K562 (cell line): Measurements from ENCODE around the gene RFWD3. TPM values are rescaled to one million over a fixed set of nuclear protein-coding genes. Genes with fewer than 3 reads are reported as not detected.
A peak's percentile ranks its signal among the peaks of the same experiment; 100 is the strongest.

ENCODE experiments used
- ATAC-seq: fragments of 200-7000 bp; cut with Tn5 transposase; 3 replicates; pipeline ENCODE4 v1.9.1; 2020; ENCODE audit warnings: moderate library complexity
- BruUV-seq: library from RNA; stranded (reverse); fragments of 400-500 nt; replicated peaks from 2 replicates; lab custom pipeline; 2021; lab: Mats Ljungman, UMichigan
- CTCF ChIA-PET: fragments of 300-600 bp; formaldehyde crosslinking; extraction: SDS; loops from one replicate; lab custom pipeline; 2021; ENCODE audit warnings: low intra/inter-chr PET ratio; lab: Yijun Ruan, JAX
- POLR2A ChIA-PET: fragments of 300-600, 350-650 bp; sonication (Branson Sonifier 250); formaldehyde crosslinking; extraction: SDS; loops from one replicate; lab custom pipeline; 2021; ENCODE audit warnings: antibody characterized with exemption, inconsistent platforms; lab: Yijun Ruan, JAX
- DNase-seq, 4 experiments: peaks; one replicate each; pipeline versions ENCODE4 v3.0.0 to v3.0.0-alpha.2; 2011 to 2018; ENCODE audit warnings: low spot score in 3 of 4, mixed read lengths in 3 of 4; ENCODE audit errors: extremely low read depth in 1 of 4
- FAIRE-seq: peaks from 2 replicates; lab custom pipeline; 2011; peaks lifted over from hg19 to GRCh38; lab: Jason Lieb, UNC
- H2AFZ ChIP-seq: 2 replicates; pipeline ENCODE4 v1.6.0; 2011; ENCODE audit warnings: low read depth, low read length, control low read depth, inconsistent platforms
- H3K27ac ChIP-seq: fragments of 200-600 bp; 3 replicates; pipeline ENCODE4 v1.8.0; 2011; ENCODE audit warnings: low read depth, mild to moderate bottlenecking, control low read depth, inconsistent platforms, low read length, moderate library complexity, mixed read lengths; ENCODE audit errors: extremely low read depth
- H3K27me3 ChIP-seq, 2 experiments: fragments of 300-600 bp in 1 of 2; 2 replicates in 1 of 2; 3 replicates in 1 of 2; pipeline versions ENCODE4 v1.6.0 to v1.8.0; 2011; ENCODE audit warnings: inconsistent platforms in 2 of 2, low read length in 2 of 2, mild to moderate bottlenecking in 1 of 2, mixed read lengths in 1 of 2, moderate library complexity in 1 of 2; ENCODE audit not compliant: control insufficient read depth in 2 of 2, insufficient read depth in 2 of 2
- H3K36me3 ChIP-seq: fragments of 300-600 bp; 3 replicates; pipeline ENCODE4 v1.8.0; 2011; ENCODE audit warnings: mild to moderate bottlenecking, low read length, inconsistent platforms; ENCODE audit not compliant: control insufficient read depth, insufficient read depth
- H3K4me1 ChIP-seq, 2 experiments: fragments of 200-600 bp in 1 of 2; replicated peaks in 1 of 2; 2 replicates in 1 of 2; 3 replicates in 1 of 2; pipeline versions ENCODE4 v1.5.1 to v1.8.0; 2011; ENCODE audit warnings: inconsistent platforms in 2 of 2, low read length in 2 of 2, mild to moderate bottlenecking in 1 of 2, mixed read lengths in 1 of 2, moderate library complexity in 1 of 2; ENCODE audit not compliant: control insufficient read depth in 2 of 2, insufficient read depth in 2 of 2
- H3K4me2 ChIP-seq: 2 replicates; pipeline ENCODE4 v1.6.1; 2011; ENCODE audit warnings: low read length, control low read depth, inconsistent platforms, mixed read lengths; ENCODE audit not compliant: insufficient read depth
- H3K4me3 ChIP-seq: fragments of 200-600 bp; sonication (generic), shearing (Covaris generic); 2 replicates; pipeline ENCODE4 v1.5.1; 2016; ENCODE audit warnings: control low read depth, inconsistent platforms
- H3K79me2 ChIP-seq: fragments of 200-600 bp; 3 replicates; pipeline ENCODE4 v1.8.0; 2011; ENCODE audit warnings: low read length, inconsistent platforms; ENCODE audit not compliant: control insufficient read depth, insufficient read depth
- H3K9ac ChIP-seq, 2 experiments: 2 replicates each; pipeline versions ENCODE4 v1.6.0 to v1.6.1; 2011; ENCODE audit warnings: low read depth in 2 of 2, low read length in 2 of 2, control low read depth in 1 of 2, inconsistent platforms in 1 of 2, mild to moderate bottlenecking in 1 of 2, mixed read lengths in 1 of 2; ENCODE audit not compliant: insufficient read depth in 1 of 2
- H3K9me1 ChIP-seq: one replicate; pipeline ENCODE4 v1.6.0; 2011; ENCODE audit warnings: inconsistent platforms, mild to moderate bottlenecking, low read length, moderate library complexity; ENCODE audit not compliant: control insufficient read depth, insufficient read depth
- H3K9me3 ChIP-seq: replicated peaks from 2 replicates; pipeline ENCODE4 v1.5.1; 2011; ENCODE audit warnings: low read depth, low read length, inconsistent platforms; ENCODE audit not compliant: control insufficient read depth, insufficient read depth
- H4K20me1 ChIP-seq: replicated peaks from 2 replicates; pipeline ENCODE4 v1.6.1; 2011; ENCODE audit warnings: low read length, inconsistent platforms, mixed read lengths; ENCODE audit not compliant: control insufficient read depth, insufficient read depth
- BRD9 ChIP-seq: fragments of 450-650 bp; IDR thresholded peaks from 2 replicates; pipeline ENCODE4 v1.6.1; 2018; ENCODE audit warnings: low read depth; ENCODE audit not compliant: partially characterized antibody
- ETS2 ChIP-seq: IDR thresholded peaks from 2 replicates; pipeline ENCODE4 v1.6.1; 2016; ENCODE audit warnings: borderline replicate concordance, missing genetic modification characterization, mild to moderate bottlenecking, moderate library complexity, missing compliant biosample characterization; ENCODE audit not compliant: poor library complexity, severe bottlenecking
- FOXJ3 ChIP-seq: sonication (generic); formaldehyde crosslinking; IDR thresholded peaks from 2 replicates; pipeline ENCODE4 v1.4.0; 2020; ENCODE audit warnings: mild to moderate bottlenecking, missing genetic modification reagents
- HSF4 ChIP-seq: fragments of 250-450 bp; sonication (Bioruptor Pico); IDR thresholded peaks from 2 replicates; pipeline ENCODE4 v2.1.2; 2022; ENCODE audit warnings: mild to moderate bottlenecking, moderate library complexity, borderline replicate concordance
- KLF13 ChIP-seq: fragments of 450-650 bp; IDR thresholded peaks from 2 replicates; pipeline ENCODE4 v1.6.1; 2016; ENCODE audit warnings: missing genetic modification characterization, low read depth, mild to moderate bottlenecking, missing compliant biosample characterization, moderate library complexity, borderline replicate concordance
- MITF ChIP-seq: IDR thresholded peaks from 2 replicates; pipeline ENCODE4 v1.6.1; 2014; ENCODE audit warnings: antibody characterized with exemption
- POLR2B ChIP-seq: fragments of 450-650 bp; IDR thresholded peaks from 2 replicates; pipeline ENCODE4 v1.6.1; 2018; ENCODE audit warnings: low read depth; ENCODE audit not compliant: partially characterized antibody
- SNIP1 ChIP-seq: fragments of 450-650 bp; IDR thresholded peaks from 2 replicates; pipeline ENCODE4 v1.7.1; 2017; ENCODE audit warnings: low read depth, mild to moderate bottlenecking
- ZC3H4 ChIP-seq: sonication (generic); formaldehyde crosslinking; IDR thresholded peaks from 2 replicates; pipeline ENCODE4 v1.9.0; 2021; ENCODE audit warnings: missing genetic modification reagents, borderline replicate concordance
- ZNF589 ChIP-seq: fragments of 200-800 bp; sonication (Bioruptor generic); IDR thresholded peaks from 2 replicates; pipeline ENCODE4 v1.6.1; 2016; ENCODE audit warnings: low read depth, missing genetic modification characterization, missing compliant biosample characterization
- ZNF592 ChIP-seq: fragments of 450-650 bp; IDR thresholded peaks from 2 replicates; pipeline ENCODE4 v1.6.1; 2017; ENCODE audit warnings: antibody characterized with exemption, mild to moderate bottlenecking
- WGBS: fragments of 100-300 bp; shearing (Covaris generic); methylation state at CpG from one replicate; pipeline ENCODE4 v1.1.6; 2016; ENCODE audit warnings: low coverage, mixed read lengths; ENCODE audit not compliant: insufficient coverage; ENCODE audit errors: missing lambda C conversion rate; 5-methylcytosine and 5-hydroxymethylcytosine counted together
- in situ Hi-C: fragments of 300-500 bp; cut with MboI; formaldehyde crosslinking; loops from 4 replicates; pipeline ENCODE4 v1.15.0; 2018; ENCODE audit warnings: inconsistent platforms, mixed read lengths
- intact Hi-C: fragments of 100-400 bp; cut with micrococcal nuclease; formaldehyde crosslinking; loops from 2 replicates; pipeline ENCODE4 v1.14.2; 2022
- polyA plus RNA-seq, 8 experiments: library from polyadenylated mRNA; depleted of rRNA in 4 of 8; stranded (reverse) in 5 of 8; unstranded in 3 of 8; fragments of >200 nt; fragmentation: Nextera tagmentation in 2 of 8; fragmentation: Illumina TruSeq in 1 of 8; extraction: Ambion mirVana in 2 of 8; extraction: Trizol in 1 of 8; gene quantifications; 2 replicates each; pipeline versions ENCODE4 v1.2.1 to v1.2.3, GENCODE V29; 2011 to 2014; ENCODE audit warnings: inconsistent platforms in 1 of 8, missing spikeins in 1 of 8
- total RNA-seq, 7 experiments: library from RNA; depleted of rRNA in 6 of 7; stranded (reverse); fragments of >200 nt in 6 of 7; fragmentation: Illumina TruSeq in 2 of 7; extraction: Trizol in 2 of 7; gene quantifications; 2 replicates each; pipeline versions ENCODE4 v1.2.1 to v1.2.3, GENCODE V29; 2011 to 2021; ENCODE audit warnings: low replicate concordance in 1 of 7
- TF ChIP-seq, protein P1 (sequence below): sonication (generic); formaldehyde crosslinking; IDR thresholded peaks from 2 replicates; pipeline ENCODE4 v1.8.0; 2022; ENCODE audit warnings: missing genetic modification reagents, mild to moderate bottlenecking, borderline replicate concordance

The RFWD3 gene
- total and polyA plus RNA-seq, 9 of the 15 experiments (the other 6 are each of a cell fraction or from before 2014, with no cell fraction given): 20.8 to 121 (median 79.0) TPM

- TF ChIP-seq, protein P1, sequence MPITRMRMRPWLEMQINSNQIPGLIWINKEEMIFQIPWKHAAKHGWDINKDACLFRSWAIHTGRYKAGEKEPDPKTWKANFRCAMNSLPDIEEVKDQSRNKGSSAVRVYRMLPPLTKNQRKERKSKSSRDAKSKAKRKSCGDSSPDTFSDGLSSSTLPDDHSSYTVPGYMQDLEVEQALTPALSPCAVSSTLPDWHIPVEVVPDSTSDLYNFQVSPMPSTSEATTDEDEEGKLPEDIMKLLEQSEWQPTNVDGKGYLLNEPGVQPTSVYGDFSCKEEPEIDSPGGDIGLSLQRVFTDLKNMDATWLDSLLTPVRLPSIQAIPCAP (CRISPR knock-in tag): no peak
- TF ChIP-seq MITF: no peak
- no peak for TF ChIP-seq BRD9
- TF ChIP-seq KLF13 (tag): no peak
These were observed 47.2 kb upstream of the RFWD3 start (continued) for GRCh38 chr16:74713876-74714275.

DNA sequence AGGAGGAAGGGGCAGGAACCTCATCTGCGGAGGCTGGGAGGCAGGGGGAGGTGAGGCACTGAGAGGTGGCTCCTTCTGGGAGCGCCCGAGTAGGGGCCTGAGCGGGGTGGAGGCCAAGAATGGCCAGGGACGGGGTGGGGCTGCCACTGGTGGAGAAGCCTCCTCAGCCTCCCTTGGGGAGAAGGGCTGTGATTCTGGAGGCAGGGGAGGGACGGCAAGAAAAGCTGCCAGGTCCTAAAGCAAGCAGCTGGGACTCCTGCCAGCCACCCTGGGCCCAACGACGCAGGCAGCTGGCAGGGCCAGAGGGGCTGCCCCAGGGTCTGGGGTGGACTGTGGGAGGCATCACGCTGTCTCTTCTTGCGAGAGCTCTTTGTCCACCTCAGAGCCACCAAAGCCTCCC lies 46.6 kb upstream of the RFWD3 start:
- FAIRE-seq: no peak
- POLR2A ChIA-PET: interaction anchor here (1.4 kb wide), 1 partner anchor 12 kb away, joined by 4 read pairs; the partner anchor contains the start of gene MLKL
- no peak for TF ChIP-seq HSF4 (CRISPR knock-in tag)
- TF ChIP-seq ZNF592: no peak
- TF ChIP-seq FOXJ3 (CRISPR knock-in tag): no peak
- TF ChIP-seq ETS2 (tag): no peak
- no peak for TF ChIP-seq ZC3H4 (CRISPR knock-in tag)
- no peak for TF ChIP-seq SNIP1
- no peak for TF ChIP-seq ZNF589 (CRISPR knock-in tag)
- no peak for TF ChIP-seq POLR2B

More for the DNA sequence above, 46.6 kb upstream of the RFWD3 start:
- H3K4me2 ChIP-seq: no peak overlapping the region
- no peak overlapping the region for H2AFZ ChIP-seq
- no TSS peak for BruUV-seq
- no peaks in the 10 kb centered on the region for H3K36me3 ChIP-seq
- no peaks in the 10 kb centered on the region for H4K20me1 ChIP-seq
- CTCF ChIA-PET: interaction anchor here (1.3 kb wide), 1 partner anchor 150 kb away, joined by 3 read pairs; no protein-coding TSS in a partner anchor
- H3K27me3 ChIP-seq: peaks cover 16 to 38% of the 10 kb centered on the region in 2 experiments; a peak in 4 of 5 replicates
- no peaks in the 10 kb centered on the region for H3K79me2 ChIP-seq
- DNase-seq (peak in 1 of 4 experiments; percentile 10), ATAC-seq (no peak; the same call in 2 of the 3 replicates)
- H3K27ac ChIP-seq: no peak overlapping the region
- 9% methylated on average over 7 of the region's 10 CpGs for WGBS
- H3K9me1 ChIP-seq: no peaks in the 10 kb centered on the region
- no peaks in the 10 kb centered on the region for H3K9me3 ChIP-seq
- in situ Hi-C loops: loop anchor here (25.0 kb wide), 1 partner anchor 424 kb away; the partner anchor contains the start of gene ZFP1
- peaks cover 0 to 13% of the 10 kb centered on the region in 2 experiments; a peak in 1 of 5 replicates for H3K4me1 ChIP-seq
- intact Hi-C loops: no loop called here
- H3K4me3 ChIP-seq: no peak overlapping the region
- no peak overlapping the region for H3K9ac ChIP-seq
